DOHH2 (cell line): ENCODE measurements around the gene ABCA9.

Experiments used
- CTCF ChIP-seq: fragments of 200-600 bp; sonication (generic); IDR thresholded peaks from one replicate; pipeline ENCODE4 v1.5.1; 2014; ENCODE audit warnings: antibody characterized with exemption, mild to moderate bottlenecking, low read depth, low read length; ENCODE audit not compliant: poor library complexity, severe bottlenecking
- EZH2phosphoT487 ChIP-seq: fragments of 200-600 bp; sonication (generic); IDR thresholded peaks from 2 replicates; pipeline ENCODE4 v1.6.1; 2017; ENCODE audit warnings: borderline replicate concordance, mild to moderate bottlenecking, antibody characterized with exemption, low read length, moderate library complexity, mixed read lengths

GRCh38 chr17:69046121-69046807, 14.5 kb downstream of the ABCA9 start:
- TF ChIP-seq EZH2phosphoT487, result no peak
- TF ChIP-seq CTCF, result no peak
